WTC11 (cell line): ENCODE measurements around the gene AGBL4. TPM values are rescaled to one million over a fixed set of nuclear protein-coding genes. Genes with fewer than 3 reads are reported as not detected.

Source experiments
- ATAC-seq: fragments of 200-7000 bp; cut with Tn5 transposase; 2 replicates; pipeline ENCODE4 v1.10.0; 2021; ENCODE audit warnings: mild to moderate bottlenecking, moderate library complexity
- CTCF ChIA-PET: fragments of 300-600 bp; sonication (Branson Sonifier 250); formaldehyde crosslinking; loops from one replicate; lab custom pipeline; 2021; ENCODE audit warnings: antibody characterized with exemption; lab: Charles Lee
- POLR2A ChIA-PET: fragments of 350-600 bp; sonication (Branson Sonifier 250); formaldehyde crosslinking; loops from one replicate; lab custom pipeline; 2021; ENCODE audit warnings: antibody characterized with exemption; lab: Charles Lee
- DNase-seq: peaks from one replicate; pipeline ENCODE4 v3.0.0; 2021; ENCODE audit warnings: low spot score
- H3K27ac Mint-ChIP-seq: 2 replicates; pipeline ENCODE4 v1.8.0; 2021; ENCODE audit warnings: mixed read lengths
- H3K27me3 Mint-ChIP-seq: 2 replicates; pipeline ENCODE4 v1.8.0; 2021; ENCODE audit warnings: low read depth, mild to moderate bottlenecking, moderate library complexity, mixed read lengths
- H3K36me3 Mint-ChIP-seq: 2 replicates; pipeline ENCODE4 v1.8.0; 2021; ENCODE audit warnings: mixed read lengths
- H3K4me1 Mint-ChIP-seq: 2 replicates; pipeline ENCODE4 v1.8.0; 2022; ENCODE audit warnings: mixed read lengths
- H3K4me3 Mint-ChIP-seq: 2 replicates; pipeline ENCODE4 v1.8.0; 2021; ENCODE audit warnings: mild to moderate bottlenecking, moderate library complexity, mixed read lengths
- H3K9me3 Mint-ChIP-seq: 2 replicates; pipeline ENCODE4 v1.8.0; 2021; ENCODE audit warnings: mixed read lengths
- CREB1 ChIP-seq: sonication (generic); formaldehyde crosslinking; IDR thresholded peaks from 2 replicates; pipeline ENCODE4 v1.8.0; 2023; ENCODE audit warnings: mild to moderate bottlenecking, missing genetic modification reagents
- ESRRA ChIP-seq: sonication (generic); formaldehyde crosslinking; IDR thresholded peaks from 2 replicates; pipeline ENCODE4 v1.8.1; 2022; ENCODE audit warnings: mild to moderate bottlenecking, missing genetic modification reagents, borderline replicate concordance
- FOXK1 ChIP-seq: sonication (generic); formaldehyde crosslinking; IDR thresholded peaks from 2 replicates; pipeline ENCODE4 v1.8.0; 2022; ENCODE audit warnings: mild to moderate bottlenecking, moderate library complexity, missing genetic modification reagents
- FOXP1 ChIP-seq: sonication (generic); formaldehyde crosslinking; IDR thresholded peaks from 2 replicates; pipeline ENCODE4 v1.8.0; 2022; ENCODE audit warnings: missing genetic modification reagents, mild to moderate bottlenecking, moderate library complexity, borderline replicate concordance
- JAZF1 ChIP-seq: fragments of 250-450 bp; sonication (Bioruptor Pico); IDR thresholded peaks from 2 replicates; pipeline ENCODE4 v1.9.0; 2021; ENCODE audit warnings: moderate library complexity, mild to moderate bottlenecking, inconsistent platforms
- JUN ChIP-seq: sonication (generic); formaldehyde crosslinking; IDR thresholded peaks from 2 replicates; pipeline ENCODE4 v1.8.0; 2023; ENCODE audit warnings: mild to moderate bottlenecking, missing genetic modification reagents
- KAT7 ChIP-seq: sonication (generic); formaldehyde crosslinking; IDR thresholded peaks from 2 replicates; pipeline ENCODE4 v1.8.1; 2023; ENCODE audit warnings: missing genetic modification reagents, mild to moderate bottlenecking, borderline replicate concordance
- NR1H2 ChIP-seq: sonication (generic); formaldehyde crosslinking; IDR thresholded peaks from 2 replicates; pipeline ENCODE4 v1.9.0; 2021; ENCODE audit warnings: mild to moderate bottlenecking, moderate library complexity, missing genetic modification reagents
- OVOL2 ChIP-seq: fragments of 250-450 bp; sonication (Bioruptor Pico); IDR thresholded peaks from 2 replicates; pipeline ENCODE4 v1.9.0; 2021; ENCODE audit warnings: mild to moderate bottlenecking, borderline replicate concordance
- SMAD3 ChIP-seq: sonication (generic); formaldehyde crosslinking; IDR thresholded peaks from 2 replicates; pipeline ENCODE4 v1.8.0; 2022; ENCODE audit warnings: missing genetic modification reagents, mild to moderate bottlenecking, borderline replicate concordance
- ZBTB21 ChIP-seq: sonication (generic); formaldehyde crosslinking; IDR thresholded peaks from 2 replicates; pipeline ENCODE4 v1.8.1; 2023; ENCODE audit warnings: mild to moderate bottlenecking, missing genetic modification reagents, borderline replicate concordance
- ZNF138 ChIP-seq: sonication (generic); formaldehyde crosslinking; conservative IDR thresholded peaks from 2 replicates; pipeline ENCODE4 v1.8.1; 2022; ENCODE audit warnings: mild to moderate bottlenecking, moderate library complexity, missing genetic modification reagents
- ZNF219 ChIP-seq: sonication (generic); formaldehyde crosslinking; IDR thresholded peaks from 2 replicates; pipeline ENCODE4 v1.8.0; 2023; ENCODE audit warnings: missing genetic modification reagents, mild to moderate bottlenecking, borderline replicate concordance
- ZNF317 ChIP-seq: sonication (generic); formaldehyde crosslinking; IDR thresholded peaks from 2 replicates; pipeline ENCODE4 v1.8.1; 2023; ENCODE audit warnings: low read depth, mild to moderate bottlenecking, moderate library complexity, missing genetic modification reagents, borderline replicate concordance
- ZNF423 ChIP-seq: fragments of 250-450 bp; sonication (Bioruptor Pico); IDR thresholded peaks from 2 replicates; pipeline ENCODE4 v2.1.2; 2022; ENCODE audit warnings: mild to moderate bottlenecking, moderate library complexity
- total RNA-seq: library from RNA; stranded (reverse); gene quantifications from 3 replicates; pipeline ENCODE4 v1.2.3, GENCODE V29; 2021
- TF ChIP-seq, protein P1 (sequence below): fragments of 250-450 bp; sonication (Bioruptor Pico); conservative IDR thresholded peaks from 2 replicates; pipeline ENCODE4 v1.9.0; 2021; ENCODE audit warnings: mild to moderate bottlenecking
- TF ChIP-seq, protein P2 (sequence below): sonication (generic); formaldehyde crosslinking; IDR thresholded peaks from 2 replicates; pipeline ENCODE4 v1.8.1; 2023; ENCODE audit warnings: mild to moderate bottlenecking, missing genetic modification reagents
- TF ChIP-seq, protein P3 (sequence below): sonication (generic); formaldehyde crosslinking; IDR thresholded peaks from 2 replicates; pipeline ENCODE4 v1.8.1; 2022; ENCODE audit warnings: mild to moderate bottlenecking, missing genetic modification reagents, moderate library complexity, borderline replicate concordance
- TF ChIP-seq, protein P4 (sequence below): sonication (generic); formaldehyde crosslinking; conservative IDR thresholded peaks from 2 replicates; pipeline ENCODE4 v1.8.1; 2023; ENCODE audit warnings: mild to moderate bottlenecking, low read depth, missing genetic modification reagents, moderate library complexity
- TF ChIP-seq, protein P5 (sequence below): fragments of 250-450 bp; sonication (Bioruptor Pico); IDR thresholded peaks from 2 replicates; pipeline ENCODE4 v1.9.0; 2021; ENCODE audit warnings: moderate library complexity, mild to moderate bottlenecking, inconsistent platforms, borderline replicate concordance
- TF ChIP-seq, protein P6 (sequence below): fragments of 250-450 bp; sonication (Bioruptor Pico); IDR thresholded peaks from 2 replicates; pipeline ENCODE4 v1.9.0; 2021; ENCODE audit warnings: mild to moderate bottlenecking

AGBL4 gene
- total RNA-seq, 1 experiment from 2014 or later: 0.87 TPM

DNA sequence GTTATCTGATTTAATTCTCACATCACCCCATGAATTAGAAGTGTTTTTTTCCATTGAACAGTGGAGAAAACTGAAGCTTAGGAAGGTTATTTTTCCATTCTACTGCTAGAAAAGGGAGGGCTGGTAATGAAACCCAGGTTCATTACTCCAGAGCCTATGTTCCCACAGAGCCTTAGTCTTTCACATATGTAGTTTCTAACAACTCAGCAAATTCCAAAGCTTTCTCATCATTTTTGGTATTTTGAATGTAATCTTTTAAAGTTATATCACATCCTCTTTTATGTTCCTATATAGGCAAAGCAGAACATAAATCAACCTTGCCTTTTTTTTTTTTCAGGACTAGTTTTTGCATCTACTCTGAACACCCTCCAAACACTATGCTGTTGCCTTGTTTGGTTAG lies 1115.1 kb downstream of the AGBL4 start:
- CTCF ChIA-PET: no interaction called here
- TF ChIP-seq OVOL2 (CRISPR knock-in tag) (no peak), JUN (CRISPR knock-in tag) (no peak), ZNF317 (CRISPR knock-in tag) (no peak), ZNF138 (CRISPR knock-in tag) (no peak)
- TF ChIP-seq, protein P1, sequence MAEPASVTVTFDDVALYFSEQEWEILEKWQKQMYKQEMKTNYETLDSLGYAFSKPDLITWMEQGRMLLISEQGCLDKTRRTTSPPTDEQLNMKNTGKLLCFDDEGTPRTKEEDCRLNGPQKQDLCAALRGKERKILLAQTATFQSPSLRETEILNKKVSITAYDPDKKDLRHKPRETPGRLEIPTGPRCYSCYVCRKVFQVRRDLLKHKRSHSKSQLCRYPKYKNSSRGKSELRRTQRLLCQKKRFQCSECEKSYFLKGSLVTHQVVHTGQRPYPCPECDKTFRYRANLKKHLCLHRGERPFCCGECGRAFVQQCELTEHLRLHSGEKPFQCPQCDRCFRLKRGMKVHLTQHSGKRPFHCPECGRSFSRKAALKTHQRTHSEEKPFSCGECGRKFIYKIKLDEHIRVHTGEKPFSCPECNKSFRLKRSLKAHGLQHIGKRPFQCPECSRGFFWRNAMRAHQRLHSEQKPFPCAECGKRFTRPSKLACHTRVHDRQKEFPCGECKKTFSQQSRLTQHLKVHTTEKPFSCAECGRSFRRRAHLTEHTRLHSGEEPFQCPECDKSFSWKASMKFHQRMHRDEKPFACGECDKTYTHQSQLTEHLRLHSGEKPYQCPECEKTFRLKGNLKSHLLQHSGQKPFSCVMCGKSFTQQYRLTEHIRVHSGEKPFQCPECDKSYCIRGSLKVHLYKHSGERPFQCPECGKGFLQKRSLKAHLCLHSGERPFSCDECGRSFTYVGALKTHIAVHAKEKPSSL: no peak
- TF ChIP-seq, all 79 proteins: peak for 0
- Mint-ChIP-seq H3K9me3 (no peaks in the 10 kb centered on the region), H3K4me1 (no peaks in the 10 kb centered on the region), H3K36me3 (no peaks in the 10 kb centered on the region), H3K4me3 (no peak overlapping the region), H3K27me3 (no peaks in the 10 kb centered on the region; the same call in 1 of the 2 replicates), H3K27ac (no peak overlapping the region)
- DNase-seq: no peak
- ATAC-seq: no peak
- POLR2A ChIA-PET: no interaction called here

DNA sequence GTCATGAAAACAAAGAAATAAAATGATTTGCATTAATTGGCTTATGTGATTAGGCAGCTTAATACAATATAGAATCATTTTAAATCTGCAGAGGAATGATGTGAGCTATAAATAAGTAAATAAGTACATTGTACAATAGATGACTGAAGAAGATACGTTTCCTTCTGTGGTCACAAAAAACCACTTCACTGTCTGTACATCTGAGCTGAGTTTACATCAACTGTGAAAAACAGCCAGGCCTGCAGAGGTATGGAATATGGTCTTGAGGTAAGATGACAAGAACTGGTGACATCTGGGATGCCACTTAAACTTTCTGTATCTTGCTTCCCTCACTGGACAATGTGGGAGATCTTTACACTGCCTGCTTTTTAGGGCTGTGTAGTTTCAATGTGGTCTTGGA lies 1117.0 kb downstream of the AGBL4 start:
- H3K27me3 Mint-ChIP-seq: peaks cover 3% of the 10 kb centered on the region
- CTCF ChIA-PET: interaction anchor here (1.6 kb wide), 1 partner anchor 9 kb away, joined by 3 read pairs; no protein-coding TSS in a partner anchor

More for the DNA sequence above, 1117.0 kb downstream of the AGBL4 start:
- no peak for ATAC-seq
- POLR2A ChIA-PET: no interaction called here
- no peak for DNase-seq
- H3K4me3 Mint-ChIP-seq: no peak overlapping the region
- TF ChIP-seq SMAD3 (CRISPR knock-in tag) (no peak), ZNF317 (CRISPR knock-in tag) (no peak), JAZF1 (no peak), ZNF423 (CRISPR knock-in tag) (no peak), ZBTB21 (CRISPR knock-in tag) (no peak), ESRRA (CRISPR knock-in tag) (no peak), NR1H2 (CRISPR knock-in tag) (no peak), FOXK1 (CRISPR knock-in tag) (no peak), ZNF219 (CRISPR knock-in tag) (no peak), FOXP1 (CRISPR knock-in tag) (no peak), KAT7 (CRISPR knock-in tag) (no peak), CREB1 (CRISPR knock-in tag) (no peak)
- TF ChIP-seq, protein P2, sequence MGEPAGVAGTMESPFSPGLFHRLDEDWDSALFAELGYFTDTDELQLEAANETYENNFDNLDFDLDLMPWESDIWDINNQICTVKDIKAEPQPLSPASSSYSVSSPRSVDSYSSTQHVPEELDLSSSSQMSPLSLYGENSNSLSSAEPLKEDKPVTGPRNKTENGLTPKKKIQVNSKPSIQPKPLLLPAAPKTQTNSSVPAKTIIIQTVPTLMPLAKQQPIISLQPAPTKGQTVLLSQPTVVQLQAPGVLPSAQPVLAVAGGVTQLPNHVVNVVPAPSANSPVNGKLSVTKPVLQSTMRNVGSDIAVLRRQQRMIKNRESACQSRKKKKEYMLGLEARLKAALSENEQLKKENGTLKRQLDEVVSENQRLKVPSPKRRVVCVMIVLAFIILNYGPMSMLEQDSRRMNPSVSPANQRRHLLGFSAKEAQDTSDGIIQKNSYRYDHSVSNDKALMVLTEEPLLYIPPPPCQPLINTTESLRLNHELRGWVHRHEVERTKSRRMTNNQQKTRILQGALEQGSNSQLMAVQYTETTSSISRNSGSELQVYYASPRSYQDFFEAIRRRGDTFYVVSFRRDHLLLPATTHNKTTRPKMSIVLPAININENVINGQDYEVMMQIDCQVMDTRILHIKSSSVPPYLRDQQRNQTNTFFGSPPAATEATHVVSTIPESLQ (CRISPR knock-in tag): no peak
- TF ChIP-seq, protein P3, sequence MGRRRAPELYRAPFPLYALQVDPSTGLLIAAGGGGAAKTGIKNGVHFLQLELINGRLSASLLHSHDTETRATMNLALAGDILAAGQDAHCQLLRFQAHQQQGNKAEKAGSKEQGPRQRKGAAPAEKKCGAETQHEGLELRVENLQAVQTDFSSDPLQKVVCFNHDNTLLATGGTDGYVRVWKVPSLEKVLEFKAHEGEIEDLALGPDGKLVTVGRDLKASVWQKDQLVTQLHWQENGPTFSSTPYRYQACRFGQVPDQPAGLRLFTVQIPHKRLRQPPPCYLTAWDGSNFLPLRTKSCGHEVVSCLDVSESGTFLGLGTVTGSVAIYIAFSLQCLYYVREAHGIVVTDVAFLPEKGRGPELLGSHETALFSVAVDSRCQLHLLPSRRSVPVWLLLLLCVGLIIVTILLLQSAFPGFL: no peak
- TF ChIP-seq, protein P4, sequence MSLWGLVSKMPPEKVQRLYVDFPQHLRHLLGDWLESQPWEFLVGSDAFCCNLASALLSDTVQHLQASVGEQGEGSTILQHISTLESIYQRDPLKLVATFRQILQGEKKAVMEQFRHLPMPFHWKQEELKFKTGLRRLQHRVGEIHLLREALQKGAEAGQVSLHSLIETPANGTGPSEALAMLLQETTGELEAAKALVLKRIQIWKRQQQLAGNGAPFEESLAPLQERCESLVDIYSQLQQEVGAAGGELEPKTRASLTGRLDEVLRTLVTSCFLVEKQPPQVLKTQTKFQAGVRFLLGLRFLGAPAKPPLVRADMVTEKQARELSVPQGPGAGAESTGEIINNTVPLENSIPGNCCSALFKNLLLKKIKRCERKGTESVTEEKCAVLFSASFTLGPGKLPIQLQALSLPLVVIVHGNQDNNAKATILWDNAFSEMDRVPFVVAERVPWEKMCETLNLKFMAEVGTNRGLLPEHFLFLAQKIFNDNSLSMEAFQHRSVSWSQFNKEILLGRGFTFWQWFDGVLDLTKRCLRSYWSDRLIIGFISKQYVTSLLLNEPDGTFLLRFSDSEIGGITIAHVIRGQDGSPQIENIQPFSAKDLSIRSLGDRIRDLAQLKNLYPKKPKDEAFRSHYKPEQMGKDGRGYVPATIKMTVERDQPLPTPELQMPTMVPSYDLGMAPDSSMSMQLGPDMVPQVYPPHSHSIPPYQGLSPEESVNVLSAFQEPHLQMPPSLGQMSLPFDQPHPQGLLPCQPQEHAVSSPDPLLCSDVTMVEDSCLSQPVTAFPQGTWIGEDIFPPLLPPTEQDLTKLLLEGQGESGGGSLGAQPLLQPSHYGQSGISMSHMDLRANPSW (CRISPR knock-in tag): no peak
- TF ChIP-seq, protein P5, sequence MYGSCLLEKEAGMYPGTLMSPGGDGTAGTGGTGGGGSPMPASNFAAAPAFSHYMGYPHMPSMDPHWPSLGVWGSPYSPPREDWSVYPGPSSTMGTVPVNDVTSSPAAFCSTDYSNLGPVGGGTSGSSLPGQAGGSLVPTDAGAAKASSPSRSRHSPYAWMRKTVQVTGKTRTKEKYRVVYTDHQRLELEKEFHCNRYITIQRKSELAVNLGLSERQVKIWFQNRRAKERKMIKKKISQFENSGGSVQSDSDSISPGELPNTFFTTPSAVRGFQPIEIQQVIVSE (CRISPR knock-in tag): no peak
- TF ChIP-seq, protein P6, sequence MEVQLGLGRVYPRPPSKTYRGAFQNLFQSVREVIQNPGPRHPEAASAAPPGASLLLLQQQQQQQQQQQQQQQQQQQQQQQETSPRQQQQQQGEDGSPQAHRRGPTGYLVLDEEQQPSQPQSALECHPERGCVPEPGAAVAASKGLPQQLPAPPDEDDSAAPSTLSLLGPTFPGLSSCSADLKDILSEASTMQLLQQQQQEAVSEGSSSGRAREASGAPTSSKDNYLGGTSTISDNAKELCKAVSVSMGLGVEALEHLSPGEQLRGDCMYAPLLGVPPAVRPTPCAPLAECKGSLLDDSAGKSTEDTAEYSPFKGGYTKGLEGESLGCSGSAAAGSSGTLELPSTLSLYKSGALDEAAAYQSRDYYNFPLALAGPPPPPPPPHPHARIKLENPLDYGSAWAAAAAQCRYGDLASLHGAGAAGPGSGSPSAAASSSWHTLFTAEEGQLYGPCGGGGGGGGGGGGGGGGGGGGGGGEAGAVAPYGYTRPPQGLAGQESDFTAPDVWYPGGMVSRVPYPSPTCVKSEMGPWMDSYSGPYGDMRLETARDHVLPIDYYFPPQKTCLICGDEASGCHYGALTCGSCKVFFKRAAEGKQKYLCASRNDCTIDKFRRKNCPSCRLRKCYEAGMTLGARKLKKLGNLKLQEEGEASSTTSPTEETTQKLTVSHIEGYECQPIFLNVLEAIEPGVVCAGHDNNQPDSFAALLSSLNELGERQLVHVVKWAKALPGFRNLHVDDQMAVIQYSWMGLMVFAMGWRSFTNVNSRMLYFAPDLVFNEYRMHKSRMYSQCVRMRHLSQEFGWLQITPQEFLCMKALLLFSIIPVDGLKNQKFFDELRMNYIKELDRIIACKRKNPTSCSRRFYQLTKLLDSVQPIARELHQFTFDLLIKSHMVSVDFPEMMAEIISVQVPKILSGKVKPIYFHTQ (CRISPR knock-in tag): no peak
- TF ChIP-seq, all 79 proteins: peak for 0
- Mint-ChIP-seq H3K4me1 (no peaks in the 10 kb centered on the region), H3K9me3 (peaks cover 14% of the 10 kb centered on the region), H3K36me3 (no peaks in the 10 kb centered on the region), H3K27ac (no peak overlapping the region)
